Stomach (tissue), 4 donors: Measurements from ENCODE around the gene OR2T33.
"Not testable (repeated sequence)": the region's sequence is repeated elsewhere in the genome, so short reads cannot be mapped to it uniquely, and the experiment has no call there.

Source experiments
- EP300 ChIP-seq: sonication (generic); formaldehyde crosslinking; IDR thresholded peaks from one replicate; pipeline ENCODE4 v1.6.1; 2017; ENCODE audit warnings: antibody characterized with exemption
- POLR2A ChIP-seq, 4 donors: fragments of 450-650 bp; IDR thresholded peaks; one replicate each; pipeline ENCODE4 v1.6.1; 2016; ENCODE audit warnings: antibody characterized with exemption in 4 of 4, control low read depth in 2 of 4, mild to moderate bottlenecking in 1 of 4, moderate library complexity in 1 of 4
- POLR2AphosphoS5 ChIP-seq, 3 donors: sonication (generic); formaldehyde crosslinking; IDR thresholded peaks; one replicate each; pipeline ENCODE4 v1.6.1; 2016; ENCODE audit warnings: antibody characterized with exemption in 3 of 3
- TF ChIP-seq, protein P1 (sequence below), 7 experiments: fragments of 450-650 bp in 4 of 7; fragments of 200-600 bp in 3 of 7; sonication (generic) in 3 of 7; IDR thresholded peaks; one replicate each; pipeline ENCODE4 v1.5.1; 2016 to 2019; ENCODE audit warnings: antibody characterized with exemption in 7 of 7, control low read depth in 2 of 7, mild to moderate bottlenecking in 1 of 7

DNA sequence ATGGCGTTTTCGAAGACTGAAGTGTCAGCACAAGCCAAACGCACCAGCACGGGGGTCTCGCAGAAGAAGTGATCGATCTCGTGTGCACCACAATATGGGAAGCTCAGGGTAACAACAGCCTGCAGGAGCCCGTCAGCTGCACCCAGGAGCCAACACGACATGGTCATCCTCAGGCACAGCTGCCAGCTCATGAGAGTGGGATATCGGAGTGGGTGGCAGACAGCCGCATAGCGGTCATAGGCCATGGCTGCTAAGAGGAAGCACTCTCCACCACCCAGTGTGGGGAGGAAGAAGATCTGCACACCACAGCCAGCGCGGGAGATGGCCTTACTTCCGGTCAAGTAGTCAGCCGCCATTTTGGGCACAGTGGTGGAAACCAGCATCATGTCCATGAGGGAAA is 4.6 kb downstream of the OR2T33 start:
- not testable (repeated sequence) for TF ChIP-seq POLR2AphosphoS5 (IDR thresholded peaks at IDR 0.05); POLR2A (IDR thresholded peaks at IDR 0.05); EP300
- TF ChIP-seq, protein P1, sequence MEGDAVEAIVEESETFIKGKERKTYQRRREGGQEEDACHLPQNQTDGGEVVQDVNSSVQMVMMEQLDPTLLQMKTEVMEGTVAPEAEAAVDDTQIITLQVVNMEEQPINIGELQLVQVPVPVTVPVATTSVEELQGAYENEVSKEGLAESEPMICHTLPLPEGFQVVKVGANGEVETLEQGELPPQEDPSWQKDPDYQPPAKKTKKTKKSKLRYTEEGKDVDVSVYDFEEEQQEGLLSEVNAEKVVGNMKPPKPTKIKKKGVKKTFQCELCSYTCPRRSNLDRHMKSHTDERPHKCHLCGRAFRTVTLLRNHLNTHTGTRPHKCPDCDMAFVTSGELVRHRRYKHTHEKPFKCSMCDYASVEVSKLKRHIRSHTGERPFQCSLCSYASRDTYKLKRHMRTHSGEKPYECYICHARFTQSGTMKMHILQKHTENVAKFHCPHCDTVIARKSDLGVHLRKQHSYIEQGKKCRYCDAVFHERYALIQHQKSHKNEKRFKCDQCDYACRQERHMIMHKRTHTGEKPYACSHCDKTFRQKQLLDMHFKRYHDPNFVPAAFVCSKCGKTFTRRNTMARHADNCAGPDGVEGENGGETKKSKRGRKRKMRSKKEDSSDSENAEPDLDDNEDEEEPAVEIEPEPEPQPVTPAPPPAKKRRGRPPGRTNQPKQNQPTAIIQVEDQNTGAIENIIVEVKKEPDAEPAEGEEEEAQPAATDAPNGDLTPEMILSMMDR (IDR thresholded peaks at IDR 0.05) = not testable (repeated sequence)
